ENCODE data around the gene TSC22D2. TPM values are rescaled to one million over a fixed set of nuclear protein-coding genes. Genes with fewer than 3 reads are reported as not detected.

TSC22D2 gene
- total and polyA plus RNA-seq, 2 of the 8 experiments (the other 6 are each of a cell fraction or from before 2014, with no cell fraction given) = 3.4 to 27.6 TPM

DNA sequence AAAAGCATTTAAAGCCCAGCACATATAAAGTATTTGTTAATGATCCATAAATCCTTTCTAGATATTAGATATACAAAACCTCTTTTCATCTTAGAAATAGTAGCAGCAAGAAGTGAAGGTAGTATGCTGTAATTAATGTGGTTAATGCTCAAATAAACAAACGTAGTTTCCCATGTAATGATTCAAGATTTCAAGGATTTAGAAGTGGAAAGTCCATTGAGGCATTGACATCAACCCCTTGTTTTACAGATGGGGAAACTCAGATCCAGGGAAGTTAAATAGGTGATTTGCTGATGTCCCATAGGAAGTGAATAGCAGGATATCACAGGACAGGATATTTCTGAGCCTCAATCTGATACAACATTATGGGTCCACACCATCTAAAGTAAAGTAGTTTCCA is 47.2 kb downstream of the TSC22D2 start (continued):
- TF ChIP-seq POLR2AphosphoS5 (IDR thresholded peaks at IDR 0.05; ENCODE audit: low read depth, low read length) (no peak), TBP (IDR thresholded peaks at IDR 0.05; ENCODE audit: low read depth, low read length) (no peak), KDM5A (IDR thresholded peaks at IDR 0.05; ENCODE audit: low read length) (no peak), YY1 (IDR thresholded peaks at IDR 0.05; ENCODE audit: low read depth, low read length) (no peak), TAF1 (IDR thresholded peaks at IDR 0.05; ENCODE audit: low read depth, low read length) (no peak), GABPA (IDR thresholded peaks at IDR 0.05; ENCODE audit: borderline replicate concordance, insufficient read depth, low read length) (no peak)

Data from H1 (cell line).